NCI-H2196 treated with DMSO at 0.1 percent for 48 hours (cell line): ENCODE results near the gene C15orf39.

ENCODE experiments used
- DNase-seq: peaks from one replicate; lab custom pipeline; 2025; ENCODE audit not compliant: unreplicated experiment; lab: John Stamatoyannopoulos, UW

The C15orf39 gene

GRCh38 chr15:75171408-75171807 is 30.3 kb upstream of the C15orf39 start:
- DNase-seq: no peak

- DNase-seq: no peak
Measured at GRCh38 chr15:75172284-75172820, 29.3 kb upstream of the C15orf39 start.

- no peak for DNase-seq
Measured at GRCh38 chr15:75174102-75174501, 27.6 kb upstream of the C15orf39 start.

- no peak for DNase-seq
Measured at GRCh38 chr15:75174729-75175128, 27.0 kb upstream of the C15orf39 start.

- no peak for DNase-seq
Measured at GRCh38 chr15:75176396-75176761, 25.3 kb upstream of the C15orf39 start.

GRCh38 chr15:75177360-75178071 is 24.2 kb upstream of the C15orf39 start:
- no peak for DNase-seq

- no peak for DNase-seq
Measured at GRCh38 chr15:75178171-75178937, 23.3 kb upstream of the C15orf39 start.

- DNase-seq: no peak
Measured at GRCh38 chr15:75178938-75179745, 22.5 kb upstream of the C15orf39 start.

GRCh38 chr15:75179746-75180140 is 21.9 kb upstream of the C15orf39 start:
- DNase-seq: no peak

- no peak for DNase-seq
Measured at GRCh38 chr15:75181780-75182179, 19.9 kb upstream of the C15orf39 start.

- DNase-seq: no peak
Measured at GRCh38 chr15:75182187-75183131, 19.2 kb upstream of the C15orf39 start.

GRCh38 chr15:75185271-75186029 is 16.2 kb upstream of the C15orf39 start:
- no peak for DNase-seq

GRCh38 chr15:75186044-75186443 is 15.6 kb upstream of the C15orf39 start:
- no peak for DNase-seq

GRCh38 chr15:75188499-75188898 is 13.2 kb upstream of the C15orf39 start:
- DNase-seq: no peak

GRCh38 chr15:75191235-75191634 is 10.4 kb upstream of the C15orf39 start:
- DNase-seq: no peak

- DNase-seq: no peak
Measured at GRCh38 chr15:75192307-75192706, 9.4 kb upstream of the C15orf39 start.

- no peak for DNase-seq
Measured at GRCh38 chr15:75193272-75193671, 8.4 kb upstream of the C15orf39 start.

GRCh38 chr15:75193976-75194375 is 7.7 kb upstream of the C15orf39 start:
- DNase-seq: no peak

GRCh38 chr15:75194397-75194796 is 7.3 kb upstream of the C15orf39 start:
- DNase-seq: no peak
